HepG2 (cell line): ENCODE data around the gene HEATR1. TPM values are rescaled to one million over a fixed set of nuclear protein-coding genes. Genes with fewer than 3 reads are reported as not detected.

ENCODE experiments used
- ATF1 ChIP-seq: IDR thresholded peaks from 2 replicates; pipeline ENCODE4 v1.6.1; 2016; ENCODE audit warnings: mild to moderate bottlenecking, control low read depth
- ATF4 ChIP-seq, 2 experiments: fragments of 450-650 bp in 1 of 2; sonication (generic) in 1 of 2; formaldehyde crosslinking; IDR thresholded peaks; 2 replicates each; pipeline versions ENCODE4 v1.5.0 to v1.8.0; 2020 to 2022; ENCODE audit warnings: mild to moderate bottlenecking in 1 of 2, missing genetic modification reagents in 1 of 2
- CEBPZ ChIP-seq: IDR thresholded peaks from 2 replicates; pipeline ENCODE4 v1.6.1; 2012; ENCODE audit warnings: low read length, improper control_type of control experiment
- DR1 ChIP-seq: sonication (generic); formaldehyde crosslinking; IDR thresholded peaks from 2 replicates; pipeline ENCODE4 v1.8.0; 2021; ENCODE audit warnings: mild to moderate bottlenecking, missing genetic modification reagents, inconsistent platforms
- GTF2F1 ChIP-seq: fragments of 150-350 bp; IDR thresholded peaks from 2 replicates; pipeline ENCODE4 v1.6.1; 2014; ENCODE audit warnings: low read length
- HNRNPL ChIP-seq: fragments of 200-400 bp; formaldehyde crosslinking; IDR thresholded peaks from 2 replicates; pipeline ENCODE4 v1.6.1; 2017; ENCODE audit warnings: mild to moderate bottlenecking, low read depth, low read length
- IRF1 ChIP-seq: sonication (generic); formaldehyde crosslinking; IDR thresholded peaks from 2 replicates; pipeline ENCODE4 v1.4.0; 2020; ENCODE audit warnings: low read depth, mild to moderate bottlenecking, missing genetic modification reagents
- NCOA1 ChIP-seq: sonication (generic); formaldehyde crosslinking; IDR thresholded peaks from 2 replicates; pipeline ENCODE4 v1.9.0; 2021; ENCODE audit warnings: missing genetic modification reagents
- NFKBIZ ChIP-seq: IDR thresholded peaks from 2 replicates; pipeline ENCODE4 v1.6.1; 2018; ENCODE audit warnings: missing genetic modification reagents, missing compliant biosample characterization
- SRSF1 ChIP-seq: fragments of 200-400 bp; formaldehyde crosslinking; optimal IDR thresholded peaks from 2 replicates; pipeline ENCODE3; 2017; ENCODE audit warnings: mild to moderate bottlenecking, low read depth, low read length, moderate library complexity
- TCF12 ChIP-seq, 2 experiments: fragments of 450-650 bp in 1 of 2; sonication (generic) in 1 of 2; formaldehyde crosslinking in 1 of 2; IDR thresholded peaks; 2 replicates each; pipeline versions ENCODE4 v1.6.1 to v1.8.0; 2017 to 2022; ENCODE audit warnings: antibody characterized with exemption in 1 of 2, mild to moderate bottlenecking in 1 of 2, missing genetic modification reagents in 1 of 2, moderate library complexity in 1 of 2
- TFE3 ChIP-seq: IDR thresholded peaks from 2 replicates; pipeline ENCODE4 v1.6.1; 2016
- TOPORS ChIP-seq: sonication (generic); formaldehyde crosslinking; IDR thresholded peaks from 2 replicates; pipeline ENCODE4 v1.8.0; 2023; ENCODE audit warnings: mild to moderate bottlenecking, missing genetic modification reagents
- ZHX1 ChIP-seq: sonication (generic); formaldehyde crosslinking; IDR thresholded peaks from 2 replicates; pipeline ENCODE4 v1.8.1; 2022; ENCODE audit warnings: low read depth, mild to moderate bottlenecking, missing genetic modification reagents
- ZNF124 ChIP-seq: sonication (generic); formaldehyde crosslinking; IDR thresholded peaks from 2 replicates; pipeline ENCODE4 v1.4.0; 2020; ENCODE audit warnings: missing genetic modification reagents
- ZNF337 ChIP-seq: sonication (generic); formaldehyde crosslinking; IDR thresholded peaks from 2 replicates; pipeline ENCODE4 v1.5.1; 2020; ENCODE audit warnings: missing genetic modification reagents, low read depth, mild to moderate bottlenecking, borderline replicate concordance
- ZNF484 ChIP-seq: sonication (generic); formaldehyde crosslinking; IDR thresholded peaks from 2 replicates; pipeline ENCODE4 v1.5.1; 2020; ENCODE audit warnings: mild to moderate bottlenecking, low read depth, missing genetic modification reagents, borderline replicate concordance
- ZNF839 ChIP-seq: sonication (generic); formaldehyde crosslinking; IDR thresholded peaks from 2 replicates; pipeline ENCODE4 v1.4.0; 2020; ENCODE audit warnings: missing genetic modification reagents, mild to moderate bottlenecking, borderline replicate concordance
- polyA plus RNA-seq, 8 experiments: library from polyadenylated mRNA; depleted of rRNA in 3 of 8; stranded (reverse) in 7 of 8; unstranded in 1 of 8; fragments of >200 nt; fragmentation: Illumina TruSeq in 4 of 8; extraction: Trizol in 4 of 8; gene quantifications; 2 replicates each; pipeline versions ENCODE4 v1.2.1 to v1.2.3, GENCODE V29; 2011 to 2016; ENCODE audit warnings: low read depth in 4 of 8, missing spikeins in 1 of 8, mixed read lengths in 1 of 8; ENCODE audit not compliant: insufficient read depth in 1 of 8
- total RNA-seq, 5 experiments: library from RNA; depleted of rRNA; stranded (reverse); fragments of >200 nt; fragmentation: Illumina TruSeq; extraction: Trizol; gene quantifications; 2 replicates each; pipeline ENCODE4 v1.2.3, GENCODE V29; 2016; ENCODE audit warnings: low read depth in 1 of 5

HEATR1 gene
- total and polyA plus RNA-seq, 2 of the 13 experiments (the other 11 are each of a cell fraction or from before 2014, with no cell fraction given), result 10.2 to 45.8 TPM

- 0 out of 2 replicates have a peak, but pooled peaks have one; percentile 15 for TF ChIP-seq IRF1 (CRISPR knock-in tag)
- no peak for TF ChIP-seq TFE3 (CRISPR knock-in tag)
- TF ChIP-seq NFKBIZ (CRISPR knock-in tag), result no peak
- TF ChIP-seq GTF2F1, result no peak
- no peak for TF ChIP-seq ZNF484 (CRISPR knock-in tag)
- no peak for TF ChIP-seq ZNF337
- no peak; the same call in 1 of the 2 replicates for TF ChIP-seq DR1 (CRISPR knock-in tag)
- peak; percentile 18; the same call in 1 of the 2 replicates for TF ChIP-seq ZNF124 (CRISPR knock-in tag)
- no peak for TF ChIP-seq ATF4 (CRISPR knock-in tag; IDR thresholded peaks at IDR 0.05)
- TF ChIP-seq ZHX1 (CRISPR knock-in tag), result no peak
- TF ChIP-seq CEBPZ, result no peak
- no peak for TF ChIP-seq ZNF839 (CRISPR knock-in tag)
- TF ChIP-seq SRSF1, result peak; percentile 21
- no peak for TF ChIP-seq ATF1 (CRISPR knock-in tag)
- no peak for TF ChIP-seq TCF12 (IDR thresholded peaks at IDR 0.05)
- TF ChIP-seq TCF12 (CRISPR knock-in tag; IDR thresholded peaks at IDR 0.05), result no peak
- TF ChIP-seq HNRNPL, result peak; percentile 34; the same call in 1 of the 2 replicates
- TF ChIP-seq NCOA1 (CRISPR knock-in tag), result no peak
- no peak for TF ChIP-seq TOPORS (CRISPR knock-in tag)
Observed at GRCh38 chr1:236523704-236524141, 80.6 kb downstream of the HEATR1 start, which contains the start of gene LGALS8 (continued).
